HCT116 (cell line): ENCODE results near the gene SLC27A1. TPM values are rescaled to one million over a fixed set of nuclear protein-coding genes. Genes with fewer than 3 reads are reported as not detected.

Source experiments
- ATAC-seq: fragments of 200-7000 bp; cut with Tn5 transposase; 2 replicates; pipeline ENCODE4 v1.9.1; 2020; ENCODE audit warnings: mild to moderate bottlenecking, moderate library complexity
- BruUV-seq: library from RNA; stranded (reverse); fragments of 400-500 nt; replicated peaks from 2 replicates; lab custom pipeline; 2021; lab: Mats Ljungman, UMichigan
- CTCF ChIA-PET: fragments of 300-600 bp; sonication (Branson Sonifier 250); formaldehyde crosslinking; loops from one replicate; lab custom pipeline; 2021; ENCODE audit warnings: antibody characterized with exemption; lab: Charles Lee
- POLR2A ChIA-PET: fragments of 300-600, 350-600 bp; sonication (Branson Sonifier 250); formaldehyde crosslinking; loops from one replicate; lab custom pipeline; 2021; ENCODE audit warnings: antibody characterized with exemption; lab: Charles Lee
- RAD21 ChIA-PET, 2 experiments: fragments of 300-600 bp; sonication (Branson Sonifier 250); formaldehyde crosslinking; loops; one replicate each; lab custom pipeline; 2023; ENCODE audit warnings: low total read pairs in 2 of 2; ENCODE audit not compliant: uncharacterized antibody in 2 of 2, unreplicated experiment in 2 of 2, low non-redundant PET in 1 of 2; lab: Charles Lee
- DNase-seq: peaks from one replicate; pipeline ENCODE4 v3.0.0-alpha.2; 2010; ENCODE audit warnings: low read depth, low spot score
- H2AFZ ChIP-seq: fragments of 200-600 bp; shearing (Covaris generic), sonication (generic); 2 replicates; pipeline ENCODE4 v1.6.1; 2017; ENCODE audit warnings: low read depth, mixed run types, mixed read lengths, antibody characterized with exemption, low read length; ENCODE audit not compliant: poor library complexity, severe bottlenecking
- H3K27ac ChIP-seq: 2 replicates; pipeline ENCODE4 v1.5.1; 2012; ENCODE audit warnings: low read depth, low read length
- H3K27me3 ChIP-seq: fragments of 200-600 bp; sonication (generic); 2 replicates; pipeline ENCODE4 v1.6.1; 2016; ENCODE audit warnings: mixed run types, low read length, mixed read lengths; ENCODE audit not compliant: insufficient read depth
- H3K36me3 ChIP-seq, 2 experiments: fragments of 200-500 bp in 1 of 2; fragments of 200-600 bp in 1 of 2; sonication (Bioruptor generic) in 1 of 2; sonication (generic) in 1 of 2; 2 replicates each; pipeline versions ENCODE4 v1.5.1 to v1.6.1; 2014 to 2016; ENCODE audit warnings: low read length in 2 of 2, inconsistent platforms in 1 of 2, mixed read lengths in 1 of 2, mixed run types in 1 of 2; ENCODE audit not compliant: insufficient read depth in 2 of 2, control insufficient read depth in 1 of 2
- H3K4me1 ChIP-seq, 2 experiments: fragments of 200-600 bp in 1 of 2; sonication (generic) in 1 of 2; 2 replicates each; pipeline versions ENCODE4 v1.5.1 to v1.6.1; 2012 to 2017; ENCODE audit warnings: low read length in 2 of 2, inconsistent platforms in 1 of 2, mild to moderate bottlenecking in 1 of 2, mixed read lengths in 1 of 2, mixed run types in 1 of 2, moderate library complexity in 1 of 2; ENCODE audit not compliant: insufficient read depth in 2 of 2, control insufficient read depth in 1 of 2
- H3K4me2 ChIP-seq: fragments of 200-600 bp; sonication (generic); 2 replicates; pipeline ENCODE4 v1.6.1; 2017; ENCODE audit warnings: mixed run types, low read length, mixed read lengths
- H3K4me3 ChIP-seq, 2 experiments: fragments of 200-600 bp in 1 of 2; sonication (generic) in 1 of 2; replicated peaks in 1 of 2; 2 replicates each; pipeline ENCODE4 v1.5.1; 2011 to 2016; ENCODE audit warnings: low read length in 2 of 2, control low read depth in 1 of 2, low read depth in 1 of 2, mild to moderate bottlenecking in 1 of 2, mixed read lengths in 1 of 2, mixed run types in 1 of 2
- H3K79me2 ChIP-seq: fragments of 200-600 bp; sonication (generic); 2 replicates; pipeline ENCODE4 v1.6.1; 2017; ENCODE audit warnings: mild to moderate bottlenecking, mixed run types, low read length, moderate library complexity, mixed read lengths; ENCODE audit not compliant: insufficient read depth
- H3K9ac ChIP-seq: fragments of 200-600 bp; sonication (generic); 2 replicates; pipeline ENCODE4 v1.6.1; 2016; ENCODE audit warnings: low read length, mixed read lengths
- H3K9me2 ChIP-seq: fragments of 200-600 bp; sonication (generic), shearing (Covaris generic); 2 replicates; pipeline ENCODE4 v1.6.1; 2017; ENCODE audit warnings: mixed run types, mild to moderate bottlenecking, moderate library complexity; ENCODE audit not compliant: insufficient read depth
- H3K9me3 ChIP-seq, 2 experiments: fragments of 200-500 bp in 1 of 2; fragments of 200-600 bp in 1 of 2; sonication (Bioruptor generic) in 1 of 2; sonication (generic) in 1 of 2; 2 replicates each; pipeline ENCODE4 v1.6.1; 2014 to 2017; ENCODE audit warnings: low read length in 2 of 2, mixed read lengths in 2 of 2, inconsistent platforms in 1 of 2, low read depth in 1 of 2, mild to moderate bottlenecking in 1 of 2, mixed run types in 1 of 2, moderate library complexity in 1 of 2; ENCODE audit not compliant: control insufficient read depth in 1 of 2, insufficient read depth in 1 of 2
- H4K20me1 ChIP-seq: fragments of 200-600 bp; sonication (generic), shearing (Covaris generic); 2 replicates; pipeline ENCODE4 v1.6.1; 2017; ENCODE audit warnings: mixed run types, mild to moderate bottlenecking, moderate library complexity; ENCODE audit not compliant: insufficient read depth
- CEBPB ChIP-seq: IDR thresholded peaks from 2 replicates; pipeline ENCODE4 v1.6.1; 2012; ENCODE audit warnings: low read depth
- EGR1 ChIP-seq: IDR thresholded peaks from 2 replicates; pipeline ENCODE4 v1.6.1; 2012; ENCODE audit warnings: low read depth
- EZH2 ChIP-seq: fragments of 200-600 bp; sonication (generic); IDR thresholded peaks from 2 replicates; pipeline ENCODE4 v1.6.1; 2017; ENCODE audit warnings: antibody characterized with exemption, mixed run types
- EZH2phosphoT487 ChIP-seq: fragments of 200-600 bp; IDR thresholded peaks from 2 replicates; pipeline ENCODE4 v1.6.1; 2018; ENCODE audit warnings: antibody characterized with exemption, borderline replicate concordance
- JUND ChIP-seq: IDR thresholded peaks from 2 replicates; pipeline ENCODE4 v1.6.1; 2012
- POLR2A ChIP-seq: IDR thresholded peaks from 2 replicates; pipeline ENCODE4 v1.7.0; 2011; ENCODE audit warnings: borderline replicate concordance; ENCODE audit not compliant: insufficient read depth, insufficient read length; ENCODE audit errors: extremely low read depth
- REST ChIP-seq: IDR thresholded peaks from 2 replicates; pipeline ENCODE4 v1.6.1; 2012; ENCODE audit warnings: low read depth
- SRF ChIP-seq: IDR thresholded peaks from 2 replicates; pipeline ENCODE4 v1.6.1; 2012; ENCODE audit warnings: low read depth
- TCF7L2 ChIP-seq: IDR thresholded peaks from 2 replicates; pipeline ENCODE4 v1.7.0; 2011; ENCODE audit warnings: borderline replicate concordance, inconsistent platforms; ENCODE audit not compliant: insufficient read depth, insufficient read length; ENCODE audit errors: extremely low read depth
- intact Hi-C: fragments of 100-400 bp; cut with micrococcal nuclease; formaldehyde crosslinking; loops from 2 replicates; pipeline ENCODE4 v1.10.0; 2022
- total RNA-seq: library from RNA; stranded (reverse); gene quantifications from one replicate; pipeline ENCODE4 v1.2.1, GENCODE V29; 2021; ENCODE audit not compliant: unreplicated experiment
- TF ChIP-seq, protein P1 (sequence below): IDR thresholded peaks from 2 replicates; pipeline ENCODE4 v1.6.1; 2012
- TF ChIP-seq, protein P2 (sequence below): IDR thresholded peaks from 2 replicates; pipeline ENCODE4 v1.6.1; 2011; ENCODE audit warnings: mild to moderate bottlenecking, low read length, moderate library complexity; ENCODE audit not compliant: insufficient replicate concordance; ENCODE audit errors: extremely low read depth
- TF ChIP-seq, protein P3 (sequence below), 3 experiments: fragments of 200-600 bp in 1 of 3; sonication (generic) in 1 of 3; IDR thresholded peaks in 2 of 3; conservative IDR thresholded peaks in 1 of 3; 2 replicates each; pipeline ENCODE4 v1.5.1; 2012 to 2017; ENCODE audit warnings: low read depth in 2 of 3, low read length in 2 of 3, antibody characterized with exemption in 1 of 3, borderline replicate concordance in 1 of 3, control low read depth in 1 of 3, mild to moderate bottlenecking in 1 of 3, mixed read lengths in 1 of 3, mixed run types in 1 of 3, moderate library complexity in 1 of 3; ENCODE audit not compliant: insufficient read depth in 1 of 3

The SLC27A1 gene
- total RNA-seq, 1 experiment from 2014 or later: 22.5 TPM

GRCh38 chr19:17528610-17529009 lies 58.3 kb downstream of the SLC27A1 start:
- Histone ChIP-seq H3K4me1 (peaks cover 3 to 5% of the 10 kb centered on the region in 2 experiments; a peak in 2 of 4 replicates), H3K27ac (no peak overlapping the region), H3K9me3 (no peaks in the 10 kb centered on the region), H4K20me1 (no peaks in the 10 kb centered on the region), H2AFZ (no peak overlapping the region), H3K79me2 (no peaks in the 10 kb centered on the region), H3K4me3 (no peak overlapping the region), H3K9ac (no peak overlapping the region), H3K9me2 (no peaks in the 10 kb centered on the region), H3K27me3 (no peaks in the 10 kb centered on the region), H3K36me3 (no peaks in the 10 kb centered on the region), H3K4me2 (no peak overlapping the region)
- ChIA-PET CTCF (no interaction called here), POLR2A (no interaction called here), RAD21 (no interaction called here)
- ATAC-seq: no peak
- no TSS peak for BruUV-seq
- DNase-seq: no peak
- intact Hi-C loops: no loop called here
- TF ChIP-seq REST: no peak
- TF ChIP-seq TCF7L2: no peak
- TF ChIP-seq, protein P1, sequence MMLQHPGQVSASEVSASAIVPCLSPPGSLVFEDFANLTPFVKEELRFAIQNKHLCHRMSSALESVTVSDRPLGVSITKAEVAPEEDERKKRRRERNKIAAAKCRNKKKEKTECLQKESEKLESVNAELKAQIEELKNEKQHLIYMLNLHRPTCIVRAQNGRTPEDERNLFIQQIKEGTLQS: no peak
- no peak for TF ChIP-seq EZH2
- no peak for TF ChIP-seq EZH2phosphoT487
- TF ChIP-seq, protein P2, sequence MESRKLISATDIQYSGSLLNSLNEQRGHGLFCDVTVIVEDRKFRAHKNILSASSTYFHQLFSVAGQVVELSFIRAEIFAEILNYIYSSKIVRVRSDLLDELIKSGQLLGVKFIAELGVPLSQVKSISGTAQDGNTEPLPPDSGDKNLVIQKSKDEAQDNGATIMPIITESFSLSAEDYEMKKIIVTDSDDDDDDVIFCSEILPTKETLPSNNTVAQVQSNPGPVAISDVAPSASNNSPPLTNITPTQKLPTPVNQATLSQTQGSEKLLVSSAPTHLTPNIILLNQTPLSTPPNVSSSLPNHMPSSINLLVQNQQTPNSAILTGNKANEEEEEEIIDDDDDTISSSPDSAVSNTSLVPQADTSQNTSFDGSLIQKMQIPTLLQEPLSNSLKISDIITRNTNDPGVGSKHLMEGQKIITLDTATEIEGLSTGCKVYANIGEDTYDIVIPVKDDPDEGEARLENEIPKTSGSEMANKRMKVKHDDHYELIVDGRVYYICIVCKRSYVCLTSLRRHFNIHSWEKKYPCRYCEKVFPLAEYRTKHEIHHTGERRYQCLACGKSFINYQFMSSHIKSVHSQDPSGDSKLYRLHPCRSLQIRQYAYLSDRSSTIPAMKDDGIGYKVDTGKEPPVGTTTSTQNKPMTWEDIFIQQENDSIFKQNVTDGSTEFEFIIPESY: no peak
- TF ChIP-seq SRF: no peak
- no peak for TF ChIP-seq CEBPB
- TF ChIP-seq, protein P3, sequence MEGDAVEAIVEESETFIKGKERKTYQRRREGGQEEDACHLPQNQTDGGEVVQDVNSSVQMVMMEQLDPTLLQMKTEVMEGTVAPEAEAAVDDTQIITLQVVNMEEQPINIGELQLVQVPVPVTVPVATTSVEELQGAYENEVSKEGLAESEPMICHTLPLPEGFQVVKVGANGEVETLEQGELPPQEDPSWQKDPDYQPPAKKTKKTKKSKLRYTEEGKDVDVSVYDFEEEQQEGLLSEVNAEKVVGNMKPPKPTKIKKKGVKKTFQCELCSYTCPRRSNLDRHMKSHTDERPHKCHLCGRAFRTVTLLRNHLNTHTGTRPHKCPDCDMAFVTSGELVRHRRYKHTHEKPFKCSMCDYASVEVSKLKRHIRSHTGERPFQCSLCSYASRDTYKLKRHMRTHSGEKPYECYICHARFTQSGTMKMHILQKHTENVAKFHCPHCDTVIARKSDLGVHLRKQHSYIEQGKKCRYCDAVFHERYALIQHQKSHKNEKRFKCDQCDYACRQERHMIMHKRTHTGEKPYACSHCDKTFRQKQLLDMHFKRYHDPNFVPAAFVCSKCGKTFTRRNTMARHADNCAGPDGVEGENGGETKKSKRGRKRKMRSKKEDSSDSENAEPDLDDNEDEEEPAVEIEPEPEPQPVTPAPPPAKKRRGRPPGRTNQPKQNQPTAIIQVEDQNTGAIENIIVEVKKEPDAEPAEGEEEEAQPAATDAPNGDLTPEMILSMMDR (IDR thresholded peaks at IDR 0.05 in 2 of 3, conservative IDR thresholded peaks at IDR 0.05 in 1 of 3; ENCODE audit: borderline replicate concordance in 1 of 3, insufficient read depth in 1 of 3, low read depth in 2 of 3, low read length in 2 of 3): no peak
- TF ChIP-seq POLR2A: no peak
- TF ChIP-seq JUND: no peak
- no peak for TF ChIP-seq EGR1
